K562 (cell line): ENCODE data around the gene HDAC2. TPM values are rescaled to one million over a fixed set of nuclear protein-coding genes. Genes with fewer than 3 reads are reported as not detected.

Experiments
- CBX2 ChIP-seq: fragments of 200-600 bp; sonication (generic); IDR thresholded peaks from one replicate; pipeline ENCODE4 v1.6.1; 2012; ENCODE audit warnings: mild to moderate bottlenecking, low read length, inconsistent platforms; ENCODE audit not compliant: insufficient read depth, poor library complexity, severe bottlenecking
- CBX5 ChIP-seq: IDR thresholded peaks from 2 replicates; pipeline ENCODE4 v1.6.1; 2014; ENCODE audit warnings: low read depth, borderline replicate concordance
- COPS2 ChIP-seq: fragments of 450-650 bp; conservative IDR thresholded peaks from 2 replicates; pipeline ENCODE4 v1.6.1; 2016; ENCODE audit warnings: mild to moderate bottlenecking, moderate library complexity
- CREB5 ChIP-seq: fragments of 250-450 bp; sonication (Bioruptor Pico); IDR thresholded peaks from 2 replicates; pipeline ENCODE4 v1.5.0; 2020; ENCODE audit warnings: mild to moderate bottlenecking
- EP300 ChIP-seq: IDR thresholded peaks from 2 replicates; pipeline ENCODE4 v1.6.1; 2012; ENCODE audit warnings: low read length, improper control_type of control experiment
- GATAD2A ChIP-seq: fragments of 450-650 bp; IDR thresholded peaks from 2 replicates; pipeline ENCODE4 v1.6.1; 2017
- HEY1 ChIP-seq: fragments of 250-450 bp; sonication (Bioruptor Pico); IDR thresholded peaks from 2 replicates; pipeline ENCODE4 v1.5.0; 2020; ENCODE audit warnings: mild to moderate bottlenecking, moderate library complexity, borderline replicate concordance
- MBD2 ChIP-seq: sonication (generic); IDR thresholded peaks from 2 replicates; pipeline ENCODE4 v1.6.1; 2016; ENCODE audit warnings: low read depth, borderline replicate concordance
- MXD1 ChIP-seq: fragments of 250-450 bp; sonication (Bioruptor Pico); IDR thresholded peaks from 2 replicates; pipeline ENCODE4 v1.8.0; 2021; ENCODE audit warnings: borderline replicate concordance, mild to moderate bottlenecking, moderate library complexity; ENCODE audit not compliant: poor library complexity, severe bottlenecking
- RBM17 ChIP-seq: fragments of 200-400 bp; formaldehyde crosslinking; IDR thresholded peaks from 2 replicates; pipeline ENCODE4 v1.6.1; 2017; ENCODE audit warnings: low read depth, mild to moderate bottlenecking, low read length, borderline replicate concordance
- RUNX1 ChIP-seq: sonication (generic); IDR thresholded peaks from 2 replicates; pipeline ENCODE4 v1.6.1; 2016; ENCODE audit warnings: antibody characterized with exemption, low read depth
- THRB ChIP-seq: fragments of 450-650 bp; formaldehyde crosslinking; conservative IDR thresholded peaks from 2 replicates; pipeline ENCODE4 v1.4.0; 2022; ENCODE audit warnings: mild to moderate bottlenecking, missing genetic modification characterization
- TSHZ1 ChIP-seq: fragments of 250-450 bp; sonication (Bioruptor Pico); IDR thresholded peaks from 2 replicates; pipeline ENCODE4 v1.4.0; 2020; ENCODE audit warnings: mild to moderate bottlenecking, moderate library complexity
- ZKSCAN8 ChIP-seq: fragments of 200-800 bp; sonication (Bioruptor generic); IDR thresholded peaks from 2 replicates; pipeline ENCODE4 v1.6.1; 2016; ENCODE audit warnings: missing genetic modification characterization, missing compliant biosample characterization
- ZNF143 ChIP-seq: sonication (generic); formaldehyde crosslinking; IDR thresholded peaks from 2 replicates; pipeline ENCODE4 v1.9.0; 2022; ENCODE audit warnings: mild to moderate bottlenecking, missing genetic modification reagents
- ZNF431 ChIP-seq: sonication (generic); formaldehyde crosslinking; IDR thresholded peaks from 2 replicates; pipeline ENCODE4 v1.8.0; 2022; ENCODE audit warnings: mild to moderate bottlenecking, missing genetic modification reagents
- ZNF592 ChIP-seq: fragments of 450-650 bp; IDR thresholded peaks from 2 replicates; pipeline ENCODE4 v1.6.1; 2017; ENCODE audit warnings: antibody characterized with exemption, mild to moderate bottlenecking
- polyA plus RNA-seq, 8 experiments: library from polyadenylated mRNA; depleted of rRNA in 4 of 8; stranded (reverse) in 5 of 8; unstranded in 3 of 8; fragments of >200 nt; fragmentation: Nextera tagmentation in 2 of 8; fragmentation: Illumina TruSeq in 1 of 8; extraction: Ambion mirVana in 2 of 8; extraction: Trizol in 1 of 8; gene quantifications; 2 replicates each; pipeline versions ENCODE4 v1.2.1 to v1.2.3, GENCODE V29; 2011 to 2014; ENCODE audit warnings: inconsistent platforms in 1 of 8, missing spikeins in 1 of 8
- total RNA-seq, 7 experiments: library from RNA; depleted of rRNA in 6 of 7; stranded (reverse); fragments of >200 nt in 6 of 7; fragmentation: Illumina TruSeq in 2 of 7; extraction: Trizol in 2 of 7; gene quantifications; 2 replicates each; pipeline versions ENCODE4 v1.2.1 to v1.2.3, GENCODE V29; 2011 to 2021; ENCODE audit warnings: low replicate concordance in 1 of 7

Gene HDAC2
- total and polyA plus RNA-seq, 9 of the 15 experiments (the other 6 are each of a cell fraction or from before 2014, with no cell fraction given) = 67.0 to 277 (median 151) TPM

- TF ChIP-seq CREB5 = no peak
- TF ChIP-seq MXD1 (CRISPR knock-in tag) = no peak
- no peak for TF ChIP-seq THRB
- TF ChIP-seq TSHZ1 (CRISPR knock-in tag) = no peak
- peak; percentile 94 for TF ChIP-seq ZNF592
- TF ChIP-seq EP300 = peak; percentile 83; the same call in 1 of the 2 replicates
- no peak for TF ChIP-seq ZNF143 (CRISPR knock-in tag)
- no peak for TF ChIP-seq ZKSCAN8 (CRISPR knock-in tag)
- no peak for TF ChIP-seq RUNX1
- 0 out of 2 replicates have a peak, but pooled peaks have one; percentile 43 for TF ChIP-seq GATAD2A
- TF ChIP-seq MBD2 = no peak
- TF ChIP-seq COPS2 = no peak
- no peak for TF ChIP-seq CBX5
- no peak for TF ChIP-seq HEY1 (CRISPR knock-in tag)
- no peak for TF ChIP-seq CBX2
- TF ChIP-seq ZNF431 (CRISPR knock-in tag) = no peak
- TF ChIP-seq RBM17 = no peak
Measured at GRCh38 chr6:113920663-113921267, 50.2 kb downstream of the HDAC2 start (continued).
